Measurements from ENCODE around the gene NYNRIN. TPM values are rescaled to one million over a fixed set of nuclear protein-coding genes. Genes with fewer than 3 reads are reported as not detected.

Gene NYNRIN
- total and polyA plus RNA-seq, 2 of the 8 experiments (the other 6 are each of a cell fraction or from before 2014, with no cell fraction given): 15.2 to 18.3 TPM

- H3K9me3 ChIP-seq (ENCODE audit: insufficient read depth in 2 of 2, low read depth in 1 of 2, low read length in 1 of 2): no peaks in the 10 kb centered on the region
- H4K5ac ChIP-seq (ENCODE audit: insufficient read length, low read depth, low read length): no peak overlapping the region
- H3K56ac ChIP-seq (replicated peaks; ENCODE audit: insufficient read length, low read depth, low read length): no peak overlapping the region
- peak overlapping the region; percentile 80; the same call in 1 of the 2 replicates for H2BK12ac ChIP-seq (ENCODE audit: low read depth, low read length)
- no peak overlapping the region for H4K8ac ChIP-seq (ENCODE audit: extremely low read depth, insufficient read depth, low read length)
- no peak overlapping the region for H3K9ac ChIP-seq (replicated peaks in 1 of 4; ENCODE audit: extremely low read depth in 1 of 4, low read depth in 3 of 4, low read length in 3 of 4)
- peaks cover 0 to 3% (median 0%) of the 10 kb centered on the region in 4 experiments; a peak in 1 of 7 replicates for H3K27me3 ChIP-seq (replicated peaks in 1 of 4; ENCODE audit: control insufficient read depth in 3 of 4, extremely low read depth in 1 of 4, insufficient read depth in 3 of 4, low read length in 3 of 4)
- FAIRE-seq (no peak), DNase-seq (ENCODE audit: low read depth in 1 of 2, low spot score in 2 of 2) (no peak)
- H4K20me1 ChIP-seq (replicated peaks in 1 of 2; ENCODE audit: control insufficient read depth in 1 of 2, insufficient read depth in 2 of 2, low read length in 2 of 2): no peaks in the 10 kb centered on the region
- no peak overlapping the region for H3K4me2 ChIP-seq (ENCODE audit: insufficient read depth in 1 of 2, low read depth in 2 of 2, low read length in 2 of 2)
- 86% methylated on average over 8 of the region's 8 CpGs; no CpG with 5 or more reads in 1 of the 2 experiments for WGBS, 2 experiments (ENCODE audit: extremely low coverage in 1 of 2, insufficient coverage in 1 of 2, insufficient read length in 1 of 2, insufficient replicate concordance in 2 of 2, low coverage in 1 of 2, low lambda C conversion rate in 2 of 2, missing lambda C conversion rate in 1 of 2)
- H3K79me1 ChIP-seq (ENCODE audit: low read depth, low read length): no peaks in the 10 kb centered on the region
- ChIA-PET CTCF (ENCODE audit: partially characterized antibody) (interaction anchor here (0.8 to 4.3 kb wide), 17 partner anchors 9 to 201 kb away, joined by 3 to 35 read pairs (median 6); partner anchors contain the start of gene NFATC4), POLR2A (ENCODE audit: partially characterized antibody) (interaction anchor here (1.0 to 1.9 kb wide), 7 partner anchors 13 to 88 kb away, joined by 3 to 8 read pairs (median 5); partner anchors contain the start of gene CIDEB)
- no peak overlapping the region for H3K14ac ChIP-seq (ENCODE audit: insufficient read length)
- H3K4me3 ChIP-seq (ENCODE audit: extremely low read depth in 1 of 4, insufficient read depth in 2 of 4, low read depth in 3 of 4, low read length in 4 of 4): no peak overlapping the region
- no peak overlapping the region for H3K23ac ChIP-seq (ENCODE audit: insufficient read length)
- no peak overlapping the region for H2AFZ ChIP-seq (ENCODE audit: low read length)
- no peak overlapping the region for H3K18ac ChIP-seq (ENCODE audit: extremely low read depth, low read length)
- no peak overlapping the region for H4K91ac ChIP-seq (replicated peaks; ENCODE audit: insufficient read length, low read length)
- no peaks in the 10 kb centered on the region for H3K36me3 ChIP-seq (ENCODE audit: control insufficient read depth in 2 of 4, insufficient read depth in 4 of 4, low read length in 3 of 4)
- peak overlapping the region; percentile 83; the same call in 1 of the 2 replicates for H2BK15ac ChIP-seq (ENCODE audit: low read length)
- peak overlapping the region; percentile 66; the same call in 1 of the 2 replicates for H2BK20ac ChIP-seq (ENCODE audit: low read length)
- no peak overlapping the region for H3K27ac ChIP-seq (ENCODE audit: low read depth, low read length)
- no peak overlapping the region for H2AK5ac ChIP-seq (ENCODE audit: low read depth, low read length)
- H3K23me2 ChIP-seq (ENCODE audit: low read depth, low read length): peaks cover 10% of the 10 kb centered on the region; the same call in 1 of the 2 replicates
- no peak overlapping the region for H2BK120ac ChIP-seq (replicated peaks; ENCODE audit: low read depth, low read length)
- no peaks in the 10 kb centered on the region for H3K79me2 ChIP-seq (ENCODE audit: control insufficient read depth in 1 of 2, insufficient read depth in 2 of 2, low read length in 2 of 2)
- H2BK5ac ChIP-seq (ENCODE audit: low read depth, low read length): peak overlapping the region; percentile 60; the same call in 1 of the 2 replicates
- H3K4me1 ChIP-seq (replicated peaks in 1 of 4; ENCODE audit: control insufficient read depth in 3 of 4, insufficient read depth in 4 of 4, low read length in 3 of 4): peaks cover 0 to 15% (median 8%) of the 10 kb centered on the region in 4 experiments; a peak in 6 of 7 replicates
- TF ChIP-seq JUND (IDR thresholded peaks at IDR 0.05; ENCODE audit: low read length) (no peak), EP300 (IDR thresholded peaks at IDR 0.05; ENCODE audit: borderline replicate concordance in 1 of 2, low read depth in 2 of 2, low read length in 2 of 2) (no peak), CBX5 (IDR thresholded peaks at IDR 0.05; ENCODE audit: low read depth, low read length) (no peak), SRF (IDR thresholded peaks at IDR 0.05; ENCODE audit: low read depth, low read length) (no peak), YY1 (IDR thresholded peaks at IDR 0.05; ENCODE audit: low read depth, low read length) (no peak)
- no peak overlapping the region for H3K4ac ChIP-seq (replicated peaks; ENCODE audit: insufficient read length, low read depth, low read length)
These were observed 2.9 kb upstream of the NYNRIN start for GRCh38 chr14:24395609-24396582.

All from H1 (cell line).